H1 (cell line): Measurements from ENCODE around the gene TAMM41. TPM values are rescaled to one million over a fixed set of nuclear protein-coding genes. Genes with fewer than 3 reads are reported as not detected.

Experiments
- BACH1 ChIP-seq: IDR thresholded peaks from 2 replicates; pipeline ENCODE4 v1.6.1; 2012; ENCODE audit warnings: low read length, improper control_type of control experiment
- EGR1 ChIP-seq: IDR thresholded peaks from 2 replicates; pipeline ENCODE4 v1.6.1; 2011; ENCODE audit warnings: low read depth, low read length, borderline replicate concordance
- KDM4A ChIP-seq: IDR thresholded peaks from one replicate; pipeline ENCODE4 v1.7.1; 2012; ENCODE audit warnings: low read depth, mild to moderate bottlenecking, moderate library complexity, low read length, inconsistent platforms; ENCODE audit not compliant: severe bottlenecking
- RXRA ChIP-seq: IDR thresholded peaks from 2 replicates; pipeline ENCODE4 v1.6.1; 2011; ENCODE audit warnings: low read depth, mild to moderate bottlenecking, low read length, moderate library complexity; ENCODE audit not compliant: insufficient read depth
- SAP30 ChIP-seq: fragments of 300-600 bp; sonication (generic); IDR thresholded peaks from 2 replicates; pipeline ENCODE4 v1.7.1; 2012; ENCODE audit warnings: low read length, moderate library complexity, mild to moderate bottlenecking, inconsistent platforms; ENCODE audit not compliant: insufficient read depth, insufficient replicate concordance
- SIN3A ChIP-seq, 2 experiments: IDR thresholded peaks in 1 of 2; conservative IDR thresholded peaks in 1 of 2; 2 replicates each; pipeline ENCODE4 v1.6.1; 2011 to 2012; ENCODE audit warnings: low read length in 2 of 2, improper control_type of control experiment in 1 of 2, low read depth in 1 of 2, mild to moderate bottlenecking in 1 of 2
- SP2 ChIP-seq: IDR thresholded peaks from 2 replicates; pipeline ENCODE4 v1.6.1; 2012; ENCODE audit warnings: mild to moderate bottlenecking, low read length, inconsistent platforms
- TBP ChIP-seq: IDR thresholded peaks from 2 replicates; pipeline ENCODE4 v1.6.1; 2011; ENCODE audit warnings: low read depth, low read length, improper control_type of control experiment
- polyA plus RNA-seq, 7 experiments: library from polyadenylated mRNA; depleted of rRNA in 3 of 7; stranded (reverse) in 5 of 7; unstranded in 2 of 7; fragments of >200 nt in 5 of 7; fragments of 200-250 nt in 2 of 7; gene quantifications; 1 replicate in 5 of 7; 2 replicates in 1 of 7; 4 replicates in 1 of 7; pipeline versions ENCODE4 v1.2.1 to v1.2.3, GENCODE V29; 2011 to 2013; ENCODE audit warnings: missing spikeins in 2 of 7, mixed read lengths in 2 of 7
- total RNA-seq: library from RNA; stranded (reverse); fragmentation: NEBNext Ultra II Directional; extraction: Animal tissue kit (Norgen Biotek cat#: 25700); gene quantifications from 2 replicates; pipeline ENCODE4 v1.2.1, GENCODE V29; 2021
- TF ChIP-seq, protein P1 (sequence below): IDR thresholded peaks from 2 replicates; pipeline ENCODE4 v1.6.1; 2012; ENCODE audit warnings: inconsistent platforms
- TF ChIP-seq, protein P2 (sequence below), 3 experiments: IDR thresholded peaks; 1 replicate in 2 of 3; 2 replicates in 1 of 3; pipeline versions ENCODE4 v1.5.1 to v1.6.1; 2011; ENCODE audit warnings: low read length in 3 of 3, mild to moderate bottlenecking in 3 of 3, inconsistent platforms in 2 of 3, low read depth in 1 of 3, moderate library complexity in 1 of 3; ENCODE audit not compliant: insufficient read depth in 1 of 3; ENCODE audit errors: control extremely low read depth in 1 of 3

The TAMM41 gene
- total and polyA plus RNA-seq, 2 of the 8 experiments (the other 6 are each of a cell fraction or from before 2014, with no cell fraction given): 16.9 to 22.5 TPM

DNA sequence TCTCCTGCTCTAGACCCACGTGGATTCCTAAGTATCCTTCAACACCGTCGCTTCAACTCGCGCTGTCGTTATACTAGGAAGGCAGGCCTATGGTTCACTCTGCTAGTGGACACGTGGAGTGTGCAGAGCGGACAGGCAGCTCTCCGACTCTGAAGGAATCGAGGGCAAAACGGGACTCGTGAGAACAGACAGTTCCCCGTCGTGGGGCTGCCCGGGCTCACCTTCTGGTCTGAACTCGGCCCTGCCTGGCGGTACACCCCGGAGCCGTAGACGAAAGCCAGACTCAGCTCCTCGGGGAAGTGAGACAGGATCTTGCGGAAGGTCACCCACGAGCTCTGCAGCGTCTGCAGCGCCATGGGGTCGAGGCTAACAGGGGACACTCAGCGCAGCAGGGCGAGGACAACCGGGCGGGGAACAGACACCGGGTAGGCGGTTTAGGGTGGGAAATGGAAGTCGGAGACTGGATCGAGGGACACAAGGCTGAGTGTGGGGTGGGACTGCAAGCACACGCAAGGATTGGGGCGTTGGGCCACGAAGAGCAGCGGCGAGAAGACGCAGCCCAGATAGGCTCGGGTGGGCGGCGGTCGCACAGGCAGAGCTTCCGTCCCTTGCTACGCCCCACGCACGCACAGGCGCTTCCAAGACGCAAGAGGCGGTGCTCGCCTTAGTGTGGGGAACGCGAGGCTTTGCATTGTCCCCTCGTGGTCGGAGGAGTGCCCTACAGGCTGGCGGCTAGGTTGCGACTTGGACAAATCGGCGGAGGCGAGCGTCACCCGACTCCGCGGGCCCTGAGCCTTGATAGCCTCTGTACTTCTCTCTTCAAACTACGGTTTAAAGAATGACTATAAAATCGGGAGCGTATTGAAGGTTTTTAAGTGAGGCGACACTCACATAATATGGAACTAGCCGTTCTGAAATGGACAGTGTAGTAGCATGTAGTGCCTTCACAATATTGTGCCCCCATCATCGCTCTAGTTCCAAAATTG, at the start of gene TAMM41 (continued):
- peak; percentile 31; the same call in 1 of the 2 replicates for TF ChIP-seq EGR1
- TF ChIP-seq, protein P1, sequence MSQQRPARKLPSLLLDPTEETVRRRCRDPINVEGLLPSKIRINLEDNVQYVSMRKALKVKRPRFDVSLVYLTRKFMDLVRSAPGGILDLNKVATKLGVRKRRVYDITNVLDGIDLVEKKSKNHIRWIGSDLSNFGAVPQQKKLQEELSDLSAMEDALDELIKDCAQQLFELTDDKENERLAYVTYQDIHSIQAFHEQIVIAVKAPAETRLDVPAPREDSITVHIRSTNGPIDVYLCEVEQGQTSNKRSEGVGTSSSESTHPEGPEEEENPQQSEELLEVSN: peak; percentile 65
- TF ChIP-seq BACH1: peak; percentile 83
- peak; percentile 97 for TF ChIP-seq KDM4A
- TF ChIP-seq SIN3A (conservative IDR thresholded peaks at IDR 0.05 in 1 of 2, IDR thresholded peaks at IDR 0.05 in 1 of 2; ENCODE audit: low read depth in 1 of 2, low read length in 2 of 2): 0 out of 4 replicates have a peak, but pooled peaks of 1 of the 2 experiments have one; percentile 34
- no peak for TF ChIP-seq SP2
- peak; percentile 46 for TF ChIP-seq TBP
- TF ChIP-seq RXRA: no peak
- peak; percentile 73 for TF ChIP-seq SAP30
- TF ChIP-seq, protein P2, sequence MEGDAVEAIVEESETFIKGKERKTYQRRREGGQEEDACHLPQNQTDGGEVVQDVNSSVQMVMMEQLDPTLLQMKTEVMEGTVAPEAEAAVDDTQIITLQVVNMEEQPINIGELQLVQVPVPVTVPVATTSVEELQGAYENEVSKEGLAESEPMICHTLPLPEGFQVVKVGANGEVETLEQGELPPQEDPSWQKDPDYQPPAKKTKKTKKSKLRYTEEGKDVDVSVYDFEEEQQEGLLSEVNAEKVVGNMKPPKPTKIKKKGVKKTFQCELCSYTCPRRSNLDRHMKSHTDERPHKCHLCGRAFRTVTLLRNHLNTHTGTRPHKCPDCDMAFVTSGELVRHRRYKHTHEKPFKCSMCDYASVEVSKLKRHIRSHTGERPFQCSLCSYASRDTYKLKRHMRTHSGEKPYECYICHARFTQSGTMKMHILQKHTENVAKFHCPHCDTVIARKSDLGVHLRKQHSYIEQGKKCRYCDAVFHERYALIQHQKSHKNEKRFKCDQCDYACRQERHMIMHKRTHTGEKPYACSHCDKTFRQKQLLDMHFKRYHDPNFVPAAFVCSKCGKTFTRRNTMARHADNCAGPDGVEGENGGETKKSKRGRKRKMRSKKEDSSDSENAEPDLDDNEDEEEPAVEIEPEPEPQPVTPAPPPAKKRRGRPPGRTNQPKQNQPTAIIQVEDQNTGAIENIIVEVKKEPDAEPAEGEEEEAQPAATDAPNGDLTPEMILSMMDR (IDR thresholded peaks at IDR 0.05; ENCODE audit: control extremely low read depth in 1 of 3, insufficient read depth in 1 of 3, low read depth in 1 of 3, low read length in 3 of 3): peak; percentile 82 to 91 (median 82)
